OCI-M2 (cell line): ENCODE measurements around the gene PEX12.
"Not testable (repeated sequence)": the region's sequence is repeated elsewhere in the genome, so short reads cannot be mapped to it uniquely, and the experiment has no call there.

Source experiments
- DNase-seq: peaks from one replicate; lab custom pipeline; 2025; ENCODE audit not compliant: unreplicated experiment; lab: John Stamatoyannopoulos, UW

Gene PEX12

DNA sequence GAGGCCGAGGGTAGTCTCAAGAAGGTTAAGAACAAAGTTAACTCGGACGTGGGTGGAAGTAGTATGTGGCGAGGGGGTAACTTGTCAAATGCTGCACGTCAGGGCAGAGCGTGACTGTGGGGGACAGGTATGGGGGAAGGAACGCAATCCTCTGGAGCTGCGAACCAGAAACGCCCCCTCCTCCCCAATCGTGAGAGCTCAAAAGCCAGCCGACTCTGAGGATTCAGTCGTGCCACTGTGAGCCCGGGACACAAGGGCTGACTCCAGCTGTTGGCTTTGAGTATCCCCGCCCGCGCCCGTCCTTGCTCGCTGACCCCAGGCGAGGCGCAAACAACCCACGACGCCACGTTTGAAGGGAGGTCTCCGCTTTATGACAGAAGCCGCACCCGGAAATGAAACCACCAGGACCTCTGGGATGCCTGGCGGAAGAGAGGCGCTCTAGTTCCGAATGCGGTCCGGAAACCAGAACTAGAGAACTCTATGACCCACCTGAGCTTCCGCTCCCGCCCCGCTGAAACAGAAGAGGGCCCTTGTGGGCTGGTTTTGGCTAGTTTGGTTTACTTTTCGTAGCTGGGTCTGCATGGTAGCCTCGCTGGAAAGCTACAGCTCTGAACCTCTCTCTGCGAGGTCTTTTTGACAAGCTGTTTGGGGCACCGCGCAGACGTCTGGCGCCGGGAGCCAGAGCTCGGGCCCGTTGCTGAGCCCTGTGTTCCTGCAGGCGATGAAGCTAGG lies at the start of gene PEX12:
PEX12 (minus strand) TSS at position 375 of the 732 bp plus-strand sequence. CDS start 550 bp downstream, outside the sequence.
- peak; percentile 33 for DNase-seq

DNA sequence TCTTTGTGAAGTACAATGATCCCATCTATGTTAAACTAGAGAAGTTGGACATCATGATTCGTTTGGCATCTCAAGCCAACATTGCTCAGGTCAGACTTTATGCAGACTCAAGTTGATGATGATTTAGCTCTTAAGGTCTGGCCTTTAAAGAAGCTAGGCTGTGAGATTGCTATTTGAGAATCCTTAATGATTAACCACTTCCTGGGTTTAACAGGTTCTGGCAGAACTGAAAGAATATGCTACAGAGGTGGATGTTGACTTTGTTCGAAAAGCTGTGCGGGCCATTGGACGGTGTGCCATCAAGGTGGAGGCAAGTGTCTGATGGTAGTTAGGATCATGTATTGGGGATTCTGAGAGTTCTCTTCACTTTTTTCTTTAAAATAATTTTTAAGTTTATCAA lies 49.0 kb upstream of the PEX12 start:
- DNase-seq, result no peak

DNA sequence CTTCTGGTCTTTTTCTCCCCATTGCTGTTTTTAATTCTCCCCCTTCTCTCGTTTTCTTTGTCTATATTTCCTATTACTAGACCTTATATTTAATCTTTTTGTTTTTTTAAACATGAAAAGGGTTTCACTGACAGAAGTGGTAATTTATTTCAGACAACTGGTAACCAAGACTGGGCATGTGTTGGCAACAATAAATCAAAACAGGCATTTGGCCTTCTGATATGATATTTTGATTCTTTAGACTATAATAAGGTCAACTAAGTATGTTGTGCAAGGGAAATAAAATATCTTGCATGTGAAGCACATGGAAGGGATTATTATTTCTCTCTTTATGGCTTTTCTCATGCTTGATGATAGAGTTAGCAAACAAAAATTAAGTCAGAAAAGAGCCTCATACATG lies 43.4 kb upstream of the PEX12 start:
- no peak for DNase-seq

DNA sequence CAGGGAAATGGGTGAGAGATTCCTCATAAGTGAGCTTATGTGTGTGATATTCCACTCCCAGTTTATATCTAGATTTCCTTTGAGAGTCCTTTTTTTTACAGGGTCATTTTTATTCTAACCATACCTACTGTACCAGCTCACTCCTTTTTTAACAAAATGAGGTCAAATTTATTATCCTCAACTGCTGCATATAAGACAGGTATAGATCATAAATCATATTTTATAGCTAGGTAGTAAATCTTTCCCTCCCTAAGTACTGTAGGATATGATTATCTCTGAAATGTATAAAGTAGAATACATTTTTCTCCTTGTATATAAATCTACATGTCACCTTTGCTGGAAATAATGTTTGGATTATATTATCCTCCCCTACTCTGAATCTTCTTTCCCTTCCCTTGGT lies 40.3 kb upstream of the PEX12 start:
- DNase-seq, result no peak

DNA sequence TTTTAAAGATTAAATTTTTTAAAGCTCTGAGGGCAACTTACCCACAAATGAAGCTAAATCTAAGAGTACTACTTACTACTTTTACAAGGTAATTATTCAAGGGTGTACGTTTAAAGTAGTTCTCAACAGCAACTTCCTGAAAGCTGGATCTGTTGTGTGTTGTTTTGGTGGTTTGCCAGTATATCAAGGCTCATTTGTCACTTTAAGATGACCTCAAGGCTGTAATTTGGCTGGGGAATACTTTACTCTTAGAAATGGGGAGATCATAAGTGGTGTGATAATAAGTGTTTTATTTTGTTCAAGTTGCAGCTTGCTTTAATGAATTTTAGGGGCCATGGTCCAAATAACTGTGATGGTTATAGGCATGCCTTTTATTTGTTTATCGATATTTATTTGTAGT lies 39.1 kb upstream of the PEX12 start:
- no peak for DNase-seq

DNA sequence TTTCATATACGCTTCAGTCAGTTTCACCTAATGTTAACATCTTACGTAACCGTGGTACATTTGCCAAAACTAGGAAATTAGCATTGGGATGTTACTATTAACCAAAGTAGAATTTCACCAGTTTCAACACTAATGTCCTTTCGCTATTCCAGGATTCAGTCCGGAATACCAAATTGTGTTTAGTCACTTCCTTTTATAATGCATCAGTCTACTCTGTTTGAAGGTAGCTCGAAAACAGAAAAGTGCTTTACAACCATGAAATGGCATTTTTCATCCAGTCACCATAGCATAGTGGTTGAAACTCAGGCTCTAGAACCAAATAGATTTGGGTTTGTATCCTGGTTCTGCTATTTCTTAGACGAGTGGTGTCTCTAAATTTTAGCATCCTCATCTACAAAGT lies 38.2 kb upstream of the PEX12 start:
- no peak for DNase-seq

DNA sequence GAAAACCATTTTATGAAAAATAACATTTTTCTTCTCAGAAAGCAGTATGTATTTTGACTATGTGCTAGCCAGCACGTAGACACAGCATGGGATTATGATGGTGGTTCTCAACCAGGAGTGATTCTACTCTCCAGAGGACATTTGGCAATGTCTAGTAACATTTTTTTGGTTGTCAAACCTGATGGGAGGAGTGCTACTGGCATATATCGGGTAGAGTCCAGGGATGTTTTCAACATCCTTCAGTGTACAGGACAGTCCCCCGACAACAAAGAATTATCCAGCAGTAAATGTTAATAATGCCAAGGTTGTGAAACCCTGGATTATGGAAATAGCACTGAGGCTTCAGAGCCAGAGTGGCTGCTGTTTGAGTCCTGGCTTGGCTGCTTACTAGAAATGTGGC lies 36.4 kb upstream of the PEX12 start:
- DNase-seq, result no peak

DNA sequence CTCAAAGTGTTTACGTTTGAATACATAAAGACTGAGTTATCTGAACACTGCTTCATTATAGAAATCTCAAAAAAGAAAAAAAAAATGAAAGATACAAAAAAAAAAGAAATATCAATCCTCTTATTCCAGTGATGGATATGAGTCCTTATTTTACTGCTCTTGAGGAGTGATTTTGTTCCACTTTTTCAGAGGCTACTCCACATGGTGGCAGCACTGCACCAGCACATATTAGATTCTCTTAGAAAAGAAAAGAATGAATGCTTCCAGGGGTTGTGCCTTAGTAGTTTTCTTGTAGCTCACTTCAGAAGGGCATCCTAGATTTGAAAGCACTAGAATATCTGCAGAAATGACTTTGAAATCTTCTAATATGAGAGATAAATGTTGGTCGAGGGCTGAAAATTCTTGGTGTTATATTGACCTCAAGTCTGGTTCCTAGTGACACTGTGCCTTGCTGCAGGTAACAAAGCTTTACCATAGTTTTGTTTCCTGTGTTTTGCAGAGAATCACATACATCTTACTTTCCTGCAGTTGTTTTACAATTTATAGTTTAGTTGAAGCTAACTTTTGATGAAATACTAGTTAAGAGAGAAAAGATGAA lies 34.7 kb upstream of the PEX12 start:
- DNase-seq, result no peak

DNA sequence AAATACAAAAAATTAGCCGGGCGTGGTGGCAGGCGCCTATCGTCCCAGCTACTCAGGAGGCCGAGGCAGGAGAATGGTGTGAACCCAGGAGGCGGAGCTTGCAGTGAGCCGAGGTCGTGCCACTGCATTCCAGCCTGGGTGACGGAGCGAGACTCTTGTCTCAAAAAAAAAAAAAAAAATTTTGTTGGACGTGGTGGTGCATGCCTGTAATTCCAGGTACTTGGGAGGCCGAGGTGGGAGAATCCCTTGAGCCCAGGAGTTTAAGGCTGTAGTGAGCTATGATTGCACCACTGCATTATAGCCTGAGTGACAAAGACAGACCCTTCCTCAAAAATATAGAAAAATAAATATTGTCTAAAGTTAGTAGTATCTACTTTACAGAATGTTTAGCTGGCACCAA lies 32.4 kb upstream of the PEX12 start:
- DNase-seq, result not testable (repeated sequence)

DNA sequence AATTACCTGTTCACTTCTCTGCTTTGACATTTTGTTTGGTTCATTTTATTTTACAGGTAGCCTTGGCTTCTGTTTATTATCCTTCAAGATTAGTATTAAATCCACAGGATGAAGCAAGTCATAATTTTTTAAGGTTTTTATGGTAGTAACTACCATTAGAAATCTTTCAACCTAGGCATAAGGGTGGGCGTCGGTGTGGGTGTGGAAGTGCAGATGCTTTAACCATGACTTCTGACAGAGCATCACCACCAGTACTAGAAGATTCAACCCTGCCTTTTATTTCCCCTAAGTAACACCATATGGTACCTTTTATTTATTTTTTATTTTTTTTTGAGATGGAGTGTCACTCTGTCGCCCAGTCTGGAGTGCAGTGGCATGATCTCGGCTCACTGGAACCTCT lies 31.5 kb upstream of the PEX12 start:
- no peak for DNase-seq

DNA sequence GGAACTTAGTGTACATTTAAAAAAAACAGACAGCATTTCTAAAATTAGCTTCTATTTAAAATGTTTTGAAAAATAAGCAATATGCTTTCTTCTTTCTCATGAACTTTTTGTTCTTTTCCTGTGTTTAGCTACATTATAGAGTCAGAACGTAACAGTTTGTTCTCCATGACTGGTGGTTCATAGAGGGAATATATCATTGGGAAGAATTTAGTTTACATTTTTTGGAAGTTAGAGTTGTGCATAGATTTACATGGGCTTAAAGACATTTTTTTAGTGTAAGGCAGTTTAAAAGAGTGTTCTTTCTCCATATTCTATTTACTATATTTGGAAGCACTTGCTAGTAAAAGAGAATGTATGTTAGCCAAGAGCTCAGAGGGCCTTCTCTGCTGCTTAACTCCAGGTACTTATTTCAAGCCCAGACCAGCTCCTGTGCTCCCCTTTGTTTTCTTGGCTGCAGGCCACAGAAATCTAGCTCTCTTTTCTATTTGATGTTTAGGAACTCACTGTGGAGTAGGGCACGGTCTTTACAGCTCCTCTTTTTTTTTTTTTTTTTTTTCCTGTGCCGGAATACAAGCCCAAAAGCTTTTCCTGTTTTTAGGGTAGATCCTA lies 29.0 kb upstream of the PEX12 start:
- no peak for DNase-seq

DNA sequence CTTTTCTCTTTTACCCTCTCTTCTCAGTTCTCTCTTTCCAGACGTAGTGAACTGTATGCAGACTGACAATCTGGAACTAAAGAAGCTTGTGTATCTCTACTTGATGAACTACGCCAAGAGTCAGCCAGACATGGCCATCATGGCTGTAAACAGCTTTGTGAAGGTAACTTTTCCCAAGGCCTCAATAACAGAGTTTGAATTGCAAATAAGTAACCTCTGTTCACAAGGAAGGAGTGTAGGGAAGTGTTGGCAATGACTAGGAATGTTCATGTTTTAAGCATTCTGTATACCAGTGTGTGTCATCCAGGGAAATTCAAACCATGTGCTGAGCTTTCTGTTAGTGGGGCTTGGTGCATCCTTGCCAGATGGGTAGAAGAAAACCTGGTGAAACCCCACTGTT lies 27.3 kb upstream of the PEX12 start:
- no peak for DNase-seq

DNA sequence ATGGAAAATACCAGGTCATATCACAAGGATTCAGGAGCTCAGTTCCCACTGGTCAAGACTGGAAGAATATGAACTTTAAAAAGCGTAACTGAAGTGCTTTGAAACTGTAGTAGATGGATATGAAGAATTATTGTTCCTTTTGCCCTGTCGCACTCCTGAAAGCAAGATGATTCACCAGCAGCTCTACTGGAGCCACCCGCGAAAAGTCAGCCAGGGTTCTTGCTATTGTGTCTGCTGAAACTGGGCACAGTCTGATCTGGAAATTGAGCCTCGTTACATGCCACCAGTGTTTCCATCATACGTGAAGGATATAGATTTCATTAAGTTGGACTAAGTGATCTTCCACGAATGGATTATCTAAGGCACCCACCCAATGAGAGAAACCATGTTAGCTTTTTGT lies 25.3 kb upstream of the PEX12 start:
- DNase-seq, result no peak

DNA sequence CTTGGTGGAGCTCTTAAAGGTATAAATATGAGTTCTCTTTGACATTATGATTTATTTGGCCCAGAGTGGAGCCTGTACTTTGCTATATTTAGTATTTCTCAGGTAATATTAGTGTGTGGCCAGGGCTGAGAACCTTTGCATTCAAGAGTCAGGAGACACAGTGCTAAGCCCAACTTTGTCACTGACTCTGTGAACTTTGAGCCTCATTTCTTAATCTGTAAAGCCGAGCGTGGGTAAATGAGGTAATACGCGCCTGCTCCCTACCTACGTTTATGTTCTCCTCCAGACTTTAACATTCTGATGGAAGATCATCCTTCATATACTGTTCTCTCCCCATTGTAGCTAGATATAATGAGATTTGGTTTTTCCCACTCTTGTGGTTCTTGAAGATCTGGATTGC lies 19.2 kb upstream of the PEX12 start:
- no peak for DNase-seq

DNA sequence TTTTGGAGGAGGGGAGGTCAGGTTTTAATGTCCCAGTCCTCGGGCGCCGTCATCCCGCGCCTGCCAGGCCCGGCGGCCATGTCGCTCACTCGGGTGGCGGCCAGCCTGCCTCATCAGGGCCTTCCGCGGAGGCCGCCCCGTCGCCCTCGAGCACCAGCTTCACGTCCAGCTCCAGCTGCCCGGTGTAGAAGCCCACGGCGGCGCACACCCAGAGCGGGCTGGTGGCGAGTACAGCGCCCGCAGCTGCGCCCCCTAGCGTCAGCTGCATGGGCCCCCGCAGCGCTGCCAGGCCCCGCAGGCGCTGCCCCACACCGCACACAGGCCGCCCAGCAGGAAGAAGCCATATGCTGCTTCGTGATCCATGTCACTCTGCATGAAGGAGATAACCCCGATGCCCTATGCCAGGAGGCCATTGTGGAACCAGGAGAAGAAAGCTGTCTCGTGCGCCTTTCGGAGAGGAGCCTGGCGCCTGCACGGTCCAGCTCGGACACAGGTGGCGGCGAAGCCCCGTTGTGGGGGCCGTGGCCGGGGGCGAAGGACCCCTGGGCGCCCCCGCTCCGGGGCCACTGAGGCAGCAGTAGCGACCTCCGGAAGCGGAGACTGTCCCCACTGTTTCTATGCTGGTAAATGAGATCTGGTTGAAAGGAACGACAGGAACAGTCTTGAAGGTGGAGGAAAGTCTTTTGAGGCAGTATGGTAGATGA lies 18.3 kb upstream of the PEX12 start:
- no peak for DNase-seq

DNA sequence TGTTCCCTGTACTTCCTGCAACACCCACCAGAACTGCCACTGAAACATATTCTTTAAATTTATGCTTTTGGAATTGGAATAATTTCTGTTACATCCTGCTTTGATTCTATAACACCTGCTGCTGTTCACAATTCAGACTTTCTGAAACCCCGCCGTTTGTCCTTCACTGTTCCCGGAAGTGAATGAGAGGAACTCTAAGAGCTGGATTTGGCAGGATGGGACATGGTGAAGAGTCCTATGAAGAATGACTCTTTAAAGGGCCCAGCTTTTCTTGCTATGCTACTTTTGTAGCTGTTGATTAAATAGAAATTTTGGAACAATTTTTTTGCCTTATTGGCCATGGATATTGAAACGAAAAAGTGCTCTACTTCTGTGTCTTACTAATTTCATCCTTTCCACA lies 17.7 kb upstream of the PEX12 start:
- no peak for DNase-seq

DNA sequence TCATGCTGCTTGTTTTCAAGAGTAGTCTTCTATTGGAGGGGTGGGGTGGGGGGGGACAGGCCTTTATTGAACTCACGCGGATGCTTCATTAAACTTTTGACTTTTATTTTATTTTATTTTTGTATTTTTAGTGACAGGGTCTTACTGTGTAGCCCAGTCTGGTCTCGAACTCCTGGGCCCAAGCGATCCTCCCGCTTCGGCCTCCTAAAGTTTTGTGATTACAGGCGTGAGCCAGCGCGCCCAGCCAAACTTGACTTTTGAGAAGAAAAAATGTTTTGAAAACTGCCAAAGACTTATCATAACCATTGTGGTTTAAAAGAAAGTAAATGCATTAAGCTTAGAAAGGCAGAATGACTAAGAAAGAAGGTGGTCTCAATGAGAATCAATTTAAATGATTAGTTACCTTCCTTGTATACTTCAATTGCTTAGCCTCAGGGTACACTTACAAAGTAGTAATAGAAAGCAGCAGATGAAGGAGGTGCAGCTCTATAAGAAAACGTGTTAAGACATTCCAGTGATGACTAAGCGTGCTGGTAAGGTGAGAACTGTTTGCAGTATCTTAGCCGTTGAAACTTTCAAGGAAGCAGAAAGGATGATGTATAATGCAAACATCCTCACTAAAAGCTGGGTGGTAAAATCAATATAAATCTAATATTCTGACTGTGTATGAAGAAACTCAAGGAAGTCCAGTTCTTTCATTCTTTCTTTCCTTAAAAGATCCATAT lies 10.0 kb upstream of the PEX12 start:
- DNase-seq, result no peak

DNA sequence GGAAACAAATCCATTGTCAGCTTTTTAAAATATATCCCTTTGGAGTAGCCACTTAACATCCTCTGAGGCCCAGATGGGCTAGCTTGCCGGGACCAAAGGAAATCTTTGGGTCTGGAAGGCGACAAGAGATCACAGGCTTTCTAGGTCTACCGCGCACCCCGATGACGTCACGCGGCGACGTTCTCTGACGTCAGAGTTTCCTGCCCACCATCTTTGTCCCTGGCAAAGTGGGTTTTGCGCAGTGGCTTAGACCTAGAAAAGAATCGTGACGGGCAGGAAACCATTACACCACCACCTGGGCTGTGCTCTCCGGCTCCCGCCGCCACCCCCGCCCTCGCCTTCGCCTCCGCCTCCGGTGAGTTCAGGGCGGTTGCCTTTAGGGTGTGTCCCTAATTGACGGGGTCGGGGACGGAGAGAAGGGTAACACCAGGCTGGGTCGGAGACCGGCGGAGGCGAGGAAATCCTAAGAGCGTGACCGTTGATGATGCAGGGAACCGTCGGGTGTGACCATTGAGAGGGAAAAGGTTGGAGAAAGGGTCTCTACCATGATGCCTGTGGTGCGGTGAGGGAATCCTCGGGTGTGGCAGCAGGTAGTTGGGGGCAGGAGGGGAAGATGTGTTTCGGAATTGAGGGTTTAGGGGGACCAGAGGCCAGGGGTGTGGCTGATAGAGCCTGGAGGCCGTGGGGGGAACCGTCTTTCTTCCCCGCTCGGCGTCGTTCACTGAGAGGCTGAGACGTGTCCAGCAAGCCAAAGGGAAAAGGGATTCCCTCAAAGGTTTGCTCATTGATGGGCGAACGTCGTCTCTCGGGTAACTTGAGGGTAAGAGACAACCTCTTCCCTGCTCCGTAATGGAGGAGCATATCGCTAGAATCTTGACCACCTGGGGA lies 8.9 kb upstream of the PEX12 start, which contains the start of gene AP2B1:
AP2B1 (plus strand) TSS at position 249 of the 888 bp plus-strand sequence. CDS start 6,709 bp downstream, outside the sequence.
- DNase-seq, result peak; percentile 87

DNA sequence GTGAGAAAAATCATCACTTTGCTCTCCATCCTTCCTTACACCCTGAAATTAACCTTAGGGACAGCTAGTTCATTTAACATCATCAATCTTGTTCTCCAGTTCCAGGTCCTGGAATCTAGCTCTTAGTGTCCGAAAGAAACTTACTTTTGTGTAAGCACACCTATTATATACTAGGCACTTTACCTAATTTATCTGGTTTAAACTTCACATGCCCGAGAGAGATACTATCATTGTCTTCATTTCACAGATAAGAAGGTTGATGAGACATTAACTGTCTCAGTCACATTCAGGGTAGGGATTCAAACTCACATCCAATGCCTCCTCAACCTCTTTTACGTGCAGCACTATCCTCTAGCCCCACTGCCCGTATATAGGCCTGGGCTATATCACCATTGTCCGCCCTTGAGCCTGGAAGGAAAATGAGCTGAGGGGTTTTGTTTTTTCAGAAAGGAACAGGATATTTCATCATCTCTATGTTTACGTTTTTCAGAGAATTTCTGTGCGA lies 8.2 kb upstream of the PEX12 start:
- DNase-seq, result no peak

DNA sequence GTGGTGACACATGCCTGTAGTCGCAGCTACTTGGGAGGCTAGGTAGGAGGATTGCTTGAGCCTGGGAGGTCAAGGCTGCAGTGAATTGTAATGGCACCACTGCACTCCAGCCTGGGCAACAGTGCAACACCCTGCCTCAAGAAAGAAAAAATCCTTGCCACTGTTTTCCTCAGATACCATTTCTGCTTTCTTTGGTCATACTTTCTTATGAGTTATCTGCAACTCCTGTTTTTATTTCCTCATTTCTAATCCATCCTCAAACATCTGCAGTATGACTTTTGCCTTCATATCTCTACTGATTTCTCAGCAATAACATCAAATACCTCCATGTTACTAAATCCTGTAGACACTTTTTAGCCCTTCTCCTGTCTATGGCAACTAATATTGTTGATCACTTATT lies 5.7 kb upstream of the PEX12 start:
- no peak for DNase-seq
